H1 (cell line): ENCODE results near the gene CFLAR. TPM values are rescaled to one million over a fixed set of nuclear protein-coding genes. Genes with fewer than 3 reads are reported as not detected.

Source experiments
- MAX ChIP-seq: IDR thresholded peaks from 2 replicates; pipeline ENCODE4 v1.6.1; 2012; ENCODE audit warnings: inconsistent platforms
- RBBP5 ChIP-seq: IDR thresholded peaks from 2 replicates; pipeline ENCODE4 v1.7.1; 2012; ENCODE audit warnings: low read depth, mild to moderate bottlenecking, inconsistent platforms, low read length, moderate library complexity, borderline replicate concordance
- TAF7 ChIP-seq: optimal IDR thresholded peaks from 2 replicates; pipeline ENCODE3; 2011; ENCODE audit warnings: low read depth, mild to moderate bottlenecking, inconsistent platforms, low read length, moderate library complexity, borderline replicate concordance
- polyA plus RNA-seq, 7 experiments: library from polyadenylated mRNA; depleted of rRNA in 3 of 7; stranded (reverse) in 5 of 7; unstranded in 2 of 7; fragments of >200 nt in 5 of 7; fragments of 200-250 nt in 2 of 7; gene quantifications; 1 replicate in 5 of 7; 2 replicates in 1 of 7; 4 replicates in 1 of 7; pipeline versions ENCODE4 v1.2.1 to v1.2.3, GENCODE V29; 2011 to 2013; ENCODE audit warnings: missing spikeins in 2 of 7, mixed read lengths in 2 of 7
- total RNA-seq: library from RNA; stranded (reverse); fragmentation: NEBNext Ultra II Directional; extraction: Animal tissue kit (Norgen Biotek cat#: 25700); gene quantifications from 2 replicates; pipeline ENCODE4 v1.2.1, GENCODE V29; 2021

Gene CFLAR
- total and polyA plus RNA-seq, 2 of the 8 experiments (the other 6 are each of a cell fraction or from before 2014, with no cell fraction given): 1.1 to 3.9 TPM

GRCh38 chr2:201136889-201137321 is 20.9 kb downstream of the CFLAR start (continued):
- TF ChIP-seq RBBP5: no peak
- no peak for TF ChIP-seq TAF7
- no peak for TF ChIP-seq MAX
